Osteoblast (primary cell): Measurements from ENCODE around the gene ACER3. TPM values are rescaled to one million over a fixed set of nuclear protein-coding genes. Genes with fewer than 3 reads are reported as not detected.
A peak's percentile ranks its signal among the peaks of the same experiment; 100 is the strongest.

ENCODE experiments used
- DNase-seq: peaks from one replicate; pipeline ENCODE4 v3.0.0; 2011; ENCODE audit warnings: low spot score, mixed read lengths; ENCODE audit not compliant: insufficient read length; ENCODE audit errors: missing footprints
- H2AFZ ChIP-seq: 2 replicates; pipeline ENCODE4 v1.6.0; 2011; ENCODE audit warnings: mild to moderate bottlenecking, low read length
- H3K27ac ChIP-seq: 2 replicates; pipeline ENCODE4 v1.5.1; 2011; ENCODE audit warnings: mild to moderate bottlenecking, low read depth, low read length, moderate library complexity
- H3K27me3 ChIP-seq: 2 replicates; pipeline ENCODE4 v1.6.0; 2012; ENCODE audit warnings: mild to moderate bottlenecking, control low read depth, inconsistent platforms, low read length, moderate library complexity; ENCODE audit not compliant: insufficient read depth
- H3K36me3 ChIP-seq: 2 replicates; pipeline ENCODE4 v1.5.1; 2011; ENCODE audit warnings: mild to moderate bottlenecking, low read length, control low read depth, moderate library complexity; ENCODE audit not compliant: insufficient read depth
- H3K4me1 ChIP-seq: 2 replicates; pipeline ENCODE4 v1.5.1; 2011; ENCODE audit warnings: mild to moderate bottlenecking, low read length, control low read depth, moderate library complexity; ENCODE audit not compliant: insufficient read depth
- H3K4me2 ChIP-seq: 2 replicates; pipeline ENCODE4 v1.6.0; 2011; ENCODE audit warnings: mild to moderate bottlenecking, low read length; ENCODE audit not compliant: insufficient read depth
- H3K4me3 ChIP-seq: fragments of 200-600 bp; sonication (generic); 3 replicates; pipeline ENCODE4 v1.5.1; 2012; ENCODE audit warnings: mild to moderate bottlenecking, low read length, inconsistent platforms; ENCODE audit not compliant: insufficient read depth
- H3K79me2 ChIP-seq: 2 replicates; pipeline ENCODE4 v1.6.0; 2012; ENCODE audit warnings: mild to moderate bottlenecking, low read length, control low read depth, inconsistent platforms; ENCODE audit not compliant: insufficient read depth
- H3K9me3 ChIP-seq: 2 replicates; pipeline ENCODE4 v1.5.1; 2011; ENCODE audit warnings: low read depth, low read length, control low read depth
- H4K20me1 ChIP-seq: 2 replicates; pipeline ENCODE4 v1.6.0; 2012; ENCODE audit warnings: mild to moderate bottlenecking, low read length, control low read depth; ENCODE audit not compliant: insufficient read depth
- total RNA-seq: library from RNA; depleted of rRNA; stranded (reverse); fragments of >200 nt; gene quantifications from 2 replicates; pipeline ENCODE4 v1.2.3, GENCODE V29; 2012
- TF ChIP-seq, protein P1 (sequence below): IDR thresholded peaks from 2 replicates; pipeline ENCODE4 v1.5.1; 2011; ENCODE audit warnings: mild to moderate bottlenecking, low read depth, low read length, moderate library complexity; ENCODE audit errors: extremely low read depth

The ACER3 gene
- total RNA-seq, 1 donor, result 9.8 TPM

DNA sequence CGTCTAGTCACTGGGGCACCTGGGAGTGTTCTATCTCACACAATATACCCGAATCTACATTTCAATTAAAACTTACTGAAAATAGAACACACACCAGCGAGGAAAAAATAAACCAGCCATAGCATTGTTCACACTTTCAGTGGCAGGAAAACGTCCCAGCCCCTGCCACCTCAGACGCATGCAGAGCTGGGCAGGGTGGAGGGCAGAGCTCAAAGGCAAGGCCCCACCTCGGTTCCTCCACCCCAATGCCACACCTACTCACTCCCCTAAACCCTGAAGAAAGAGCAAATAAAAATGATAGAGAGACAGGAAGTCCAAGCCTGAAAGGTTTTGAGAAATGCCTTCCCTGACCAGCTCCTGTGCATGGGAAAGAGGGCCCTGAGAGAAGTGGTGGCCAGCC, 188.3 kb downstream of the ACER3 start:
- H3K4me3 ChIP-seq, result no peak overlapping the region
- H3K27ac ChIP-seq, result no peak overlapping the region
- peaks cover 8% of the 10 kb centered on the region for H3K27me3 ChIP-seq
- H2AFZ ChIP-seq, result peak overlapping the region; percentile 41
- TF ChIP-seq, protein P1, sequence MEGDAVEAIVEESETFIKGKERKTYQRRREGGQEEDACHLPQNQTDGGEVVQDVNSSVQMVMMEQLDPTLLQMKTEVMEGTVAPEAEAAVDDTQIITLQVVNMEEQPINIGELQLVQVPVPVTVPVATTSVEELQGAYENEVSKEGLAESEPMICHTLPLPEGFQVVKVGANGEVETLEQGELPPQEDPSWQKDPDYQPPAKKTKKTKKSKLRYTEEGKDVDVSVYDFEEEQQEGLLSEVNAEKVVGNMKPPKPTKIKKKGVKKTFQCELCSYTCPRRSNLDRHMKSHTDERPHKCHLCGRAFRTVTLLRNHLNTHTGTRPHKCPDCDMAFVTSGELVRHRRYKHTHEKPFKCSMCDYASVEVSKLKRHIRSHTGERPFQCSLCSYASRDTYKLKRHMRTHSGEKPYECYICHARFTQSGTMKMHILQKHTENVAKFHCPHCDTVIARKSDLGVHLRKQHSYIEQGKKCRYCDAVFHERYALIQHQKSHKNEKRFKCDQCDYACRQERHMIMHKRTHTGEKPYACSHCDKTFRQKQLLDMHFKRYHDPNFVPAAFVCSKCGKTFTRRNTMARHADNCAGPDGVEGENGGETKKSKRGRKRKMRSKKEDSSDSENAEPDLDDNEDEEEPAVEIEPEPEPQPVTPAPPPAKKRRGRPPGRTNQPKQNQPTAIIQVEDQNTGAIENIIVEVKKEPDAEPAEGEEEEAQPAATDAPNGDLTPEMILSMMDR, result no peak
- H3K4me1 ChIP-seq, result peaks cover 5% of the 10 kb centered on the region
- no peaks in the 10 kb centered on the region for H4K20me1 ChIP-seq
- no peaks in the 10 kb centered on the region for H3K36me3 ChIP-seq
- H3K9me3 ChIP-seq, result no peaks in the 10 kb centered on the region
- H3K4me2 ChIP-seq, result no peak overlapping the region
- no peaks in the 10 kb centered on the region for H3K79me2 ChIP-seq
- no peak for DNase-seq

DNA sequence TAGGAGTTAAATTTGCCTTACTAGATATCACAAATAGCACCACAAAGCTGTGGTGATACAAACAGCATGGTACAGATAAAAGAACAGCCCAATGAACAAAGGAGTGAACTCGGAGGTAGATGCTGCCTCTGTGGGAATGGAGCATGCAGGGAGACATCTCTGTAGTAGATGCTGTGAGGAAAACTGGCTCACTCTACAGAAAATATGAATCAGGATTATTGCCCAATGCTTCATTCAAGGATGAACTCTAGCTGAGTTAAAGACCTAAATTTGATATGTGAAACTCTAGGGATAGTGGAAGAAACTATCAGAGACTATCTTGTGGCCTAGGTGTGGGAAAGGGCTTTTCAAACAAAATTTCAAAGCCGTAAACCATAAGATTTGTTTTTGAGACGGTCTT, 190.8 kb downstream of the ACER3 start:
- Histone ChIP-seq H3K4me3 (no peak overlapping the region), H2AFZ (no peak overlapping the region), H3K79me2 (no peaks in the 10 kb centered on the region), H3K4me1 (peaks cover 5% of the 10 kb centered on the region), H4K20me1 (no peaks in the 10 kb centered on the region), H3K27me3 (no peaks in the 10 kb centered on the region), H3K27ac (no peak overlapping the region), H3K9me3 (no peaks in the 10 kb centered on the region), H3K4me2 (no peak overlapping the region), H3K36me3 (no peaks in the 10 kb centered on the region)
- TF ChIP-seq, protein P1, result no peak
- DNase-seq, result no peak

DNA sequence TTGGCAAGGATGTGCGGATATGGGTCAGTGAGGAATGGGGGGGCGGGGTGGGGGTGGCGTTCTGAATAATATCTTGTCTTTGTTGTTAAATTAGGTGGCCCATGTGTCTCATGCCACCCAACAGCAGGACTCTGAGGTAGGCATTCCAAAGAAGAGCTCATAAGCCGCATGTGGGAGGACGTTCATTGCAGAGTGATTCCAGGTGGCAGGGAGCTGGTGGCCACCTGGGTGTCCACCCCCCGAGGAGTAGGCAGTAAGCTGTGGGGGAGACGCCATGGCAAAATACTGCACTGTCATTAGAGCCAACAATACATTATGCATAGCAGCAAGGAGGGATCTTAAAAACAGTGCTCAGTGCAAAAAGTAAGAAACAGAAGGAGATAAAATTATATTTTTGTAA, 191.8 kb downstream of the ACER3 start:
- Histone ChIP-seq H3K4me2 (no peak overlapping the region), H3K36me3 (no peaks in the 10 kb centered on the region), H2AFZ (no peak overlapping the region), H3K9me3 (no peaks in the 10 kb centered on the region), H3K4me3 (no peak overlapping the region), H3K4me1 (no peaks in the 10 kb centered on the region), H3K27ac (no peak overlapping the region), H3K79me2 (no peaks in the 10 kb centered on the region), H3K27me3 (no peaks in the 10 kb centered on the region), H4K20me1 (no peaks in the 10 kb centered on the region)
- TF ChIP-seq, protein P1, result no peak
- no peak for DNase-seq

DNA sequence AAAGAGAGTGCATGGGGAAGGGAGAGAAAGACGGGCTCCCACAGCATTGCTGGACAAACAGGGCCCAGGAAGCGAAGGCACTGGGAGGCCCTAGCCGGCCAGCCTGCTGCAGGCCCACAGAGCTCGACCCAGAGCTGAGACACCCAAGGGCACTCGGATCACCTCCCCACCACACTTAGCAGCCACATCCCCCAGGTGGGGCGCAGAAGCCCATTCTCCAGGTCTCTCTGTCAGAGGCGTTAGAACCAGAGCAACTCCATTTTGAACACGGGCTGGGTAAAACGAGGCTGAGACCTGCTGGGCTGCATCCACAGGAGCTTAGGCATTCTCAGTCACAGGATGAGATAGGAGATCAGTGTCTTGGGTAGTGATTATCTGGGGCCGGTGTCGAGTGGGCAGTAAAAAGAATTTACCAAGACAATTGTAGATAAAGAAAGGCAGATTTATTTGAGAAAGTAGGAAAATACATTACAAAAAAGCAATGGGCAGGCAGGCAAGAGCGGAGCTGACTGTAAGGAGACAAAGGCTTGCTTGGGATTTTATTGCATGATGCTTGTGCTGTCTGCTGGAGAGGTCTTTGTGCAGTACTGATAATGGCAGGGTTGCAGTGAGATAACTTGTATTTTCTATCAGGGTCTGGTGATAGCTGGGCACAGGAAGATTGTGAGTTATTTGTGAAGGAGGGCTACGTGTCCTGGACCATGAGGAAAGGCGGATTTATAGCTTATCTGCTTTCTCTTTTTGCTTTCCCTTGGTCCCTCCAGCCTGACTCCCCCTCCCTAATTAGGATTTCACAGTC, 192.7 kb downstream of the ACER3 start:
- TF ChIP-seq, protein P1, result no peak
- H3K4me1 ChIP-seq, result no peaks in the 10 kb centered on the region
- no peaks in the 10 kb centered on the region for H3K36me3 ChIP-seq
- H3K79me2 ChIP-seq, result no peaks in the 10 kb centered on the region
- no peaks in the 10 kb centered on the region for H3K9me3 ChIP-seq
- no peak overlapping the region for H3K4me3 ChIP-seq
- no peak overlapping the region for H3K4me2 ChIP-seq
- H3K27me3 ChIP-seq, result peaks cover under 1% of the 10 kb centered on the region
- H4K20me1 ChIP-seq, result no peaks in the 10 kb centered on the region
- no peak overlapping the region for H2AFZ ChIP-seq
- no peak for DNase-seq
- no peak overlapping the region for H3K27ac ChIP-seq
